Peyer's patch (tissue), 4 donors: ENCODE data around the gene GPD1L.

Experiments used
- POLR2A ChIP-seq, 2 donors: fragments of 450-650 bp; IDR thresholded peaks; one replicate each; pipeline ENCODE4 v1.5.1; 2017; ENCODE audit warnings: antibody characterized with exemption in 2 of 2, mild to moderate bottlenecking in 2 of 2, moderate library complexity in 2 of 2
- TF ChIP-seq, protein P1 (sequence below), 6 experiments: fragments of 450-650 bp in 4 of 6; fragments of 200-600 bp in 2 of 6; sonication (generic) in 1 of 6; IDR thresholded peaks; one replicate each; pipeline ENCODE4 v1.5.1; 2017 to 2019; ENCODE audit warnings: antibody characterized with exemption in 6 of 6, mild to moderate bottlenecking in 3 of 6, moderate library complexity in 1 of 6

DNA sequence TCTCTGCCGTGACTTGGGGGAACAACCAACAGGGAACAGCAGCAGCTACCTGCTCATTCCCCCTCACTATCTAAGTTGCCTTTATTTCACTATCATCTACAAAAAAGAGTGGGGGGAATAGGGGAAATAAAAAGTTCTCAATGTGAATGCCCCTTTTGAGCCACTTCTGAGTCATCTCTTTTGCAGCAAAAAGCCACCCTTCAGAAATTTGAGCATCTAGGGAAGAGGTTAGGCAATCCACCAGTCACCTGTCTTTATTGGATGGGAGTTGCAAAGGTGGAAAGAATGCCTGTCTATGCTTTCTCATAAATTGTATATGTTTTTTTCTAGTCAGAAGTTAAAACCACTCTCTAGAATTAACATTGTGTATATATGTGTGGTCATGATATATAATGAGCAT, 41.1 kb downstream of the GPD1L start:
- TF ChIP-seq, protein P1, sequence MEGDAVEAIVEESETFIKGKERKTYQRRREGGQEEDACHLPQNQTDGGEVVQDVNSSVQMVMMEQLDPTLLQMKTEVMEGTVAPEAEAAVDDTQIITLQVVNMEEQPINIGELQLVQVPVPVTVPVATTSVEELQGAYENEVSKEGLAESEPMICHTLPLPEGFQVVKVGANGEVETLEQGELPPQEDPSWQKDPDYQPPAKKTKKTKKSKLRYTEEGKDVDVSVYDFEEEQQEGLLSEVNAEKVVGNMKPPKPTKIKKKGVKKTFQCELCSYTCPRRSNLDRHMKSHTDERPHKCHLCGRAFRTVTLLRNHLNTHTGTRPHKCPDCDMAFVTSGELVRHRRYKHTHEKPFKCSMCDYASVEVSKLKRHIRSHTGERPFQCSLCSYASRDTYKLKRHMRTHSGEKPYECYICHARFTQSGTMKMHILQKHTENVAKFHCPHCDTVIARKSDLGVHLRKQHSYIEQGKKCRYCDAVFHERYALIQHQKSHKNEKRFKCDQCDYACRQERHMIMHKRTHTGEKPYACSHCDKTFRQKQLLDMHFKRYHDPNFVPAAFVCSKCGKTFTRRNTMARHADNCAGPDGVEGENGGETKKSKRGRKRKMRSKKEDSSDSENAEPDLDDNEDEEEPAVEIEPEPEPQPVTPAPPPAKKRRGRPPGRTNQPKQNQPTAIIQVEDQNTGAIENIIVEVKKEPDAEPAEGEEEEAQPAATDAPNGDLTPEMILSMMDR (IDR thresholded peaks at IDR 0.05): no peak
- TF ChIP-seq POLR2A (IDR thresholded peaks at IDR 0.05): no peak
